GM10847 (cell line): ENCODE results near the gene PFKL.
A peak's percentile ranks its signal among the peaks of the same experiment; 100 is the strongest.

Experiments used
- POLR2A ChIP-seq: IDR thresholded peaks from 2 replicates; pipeline ENCODE4 v1.6.1; 2011; ENCODE audit not compliant: insufficient read length; ENCODE audit errors: extremely low read depth

Gene PFKL

DNA sequence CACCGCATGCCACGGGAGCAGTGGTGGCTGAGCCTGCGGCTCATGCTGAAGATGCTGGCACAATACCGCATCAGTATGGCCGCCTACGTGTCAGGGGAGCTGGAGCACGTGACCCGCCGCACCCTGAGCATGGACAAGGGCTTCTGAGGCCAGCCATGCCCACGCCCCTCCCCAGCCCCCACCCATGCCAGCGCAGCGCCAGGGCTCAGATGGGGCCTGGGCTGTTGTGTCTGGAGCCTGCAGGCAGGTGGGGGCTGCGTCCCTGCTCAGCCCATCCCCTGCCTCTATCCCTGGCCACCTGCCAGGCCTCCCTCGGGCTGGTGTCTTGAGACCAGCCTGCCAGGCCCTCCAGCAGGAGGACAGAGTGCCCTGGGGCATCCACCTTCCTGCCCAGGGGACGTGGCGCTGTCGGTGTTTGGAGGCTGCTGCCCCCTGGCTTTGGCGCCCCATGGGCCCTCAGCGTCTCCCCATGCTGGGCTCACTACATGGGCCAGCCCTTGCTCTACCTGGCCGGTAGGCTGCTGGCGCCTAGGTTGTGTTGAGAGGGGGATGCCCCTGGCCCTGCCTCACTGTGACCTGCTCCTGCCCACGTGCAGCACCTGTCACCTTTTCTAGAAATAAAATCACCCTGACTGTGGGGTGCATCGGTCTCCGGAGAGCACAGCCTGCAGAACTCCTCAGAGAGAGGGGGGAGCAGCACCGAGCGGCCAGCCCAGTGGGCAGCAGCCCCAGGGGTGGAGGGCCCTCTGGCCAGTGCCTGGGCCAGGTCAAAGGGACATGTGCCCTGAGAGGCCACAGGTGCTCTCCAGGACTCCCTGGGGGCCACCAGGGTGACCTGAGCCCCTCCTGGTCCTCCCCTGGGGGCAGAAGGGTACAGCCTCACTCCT lies 27.1 kb downstream of the PFKL start:
- TF ChIP-seq POLR2A, result no peak

DNA sequence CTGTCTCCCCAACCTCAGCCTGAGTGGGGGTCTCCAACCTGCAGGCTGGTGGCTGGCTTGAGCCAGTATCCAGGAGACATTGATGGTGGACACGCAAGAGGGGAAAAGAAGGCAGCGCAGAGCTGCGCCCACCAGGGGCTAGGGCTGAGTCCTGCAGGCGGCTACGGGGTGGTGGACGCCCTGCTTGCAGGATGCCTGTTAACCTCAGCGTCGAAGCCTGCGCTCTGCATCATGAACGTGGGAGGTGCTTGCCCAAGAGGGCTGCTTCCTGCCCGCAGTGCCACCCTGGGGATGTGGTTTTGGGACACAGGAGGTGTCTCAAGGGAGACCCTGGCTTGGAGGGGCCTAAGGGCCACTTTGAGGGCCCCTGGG lies 27.7 kb downstream of the PFKL start:
- TF ChIP-seq POLR2A, result no peak

DNA sequence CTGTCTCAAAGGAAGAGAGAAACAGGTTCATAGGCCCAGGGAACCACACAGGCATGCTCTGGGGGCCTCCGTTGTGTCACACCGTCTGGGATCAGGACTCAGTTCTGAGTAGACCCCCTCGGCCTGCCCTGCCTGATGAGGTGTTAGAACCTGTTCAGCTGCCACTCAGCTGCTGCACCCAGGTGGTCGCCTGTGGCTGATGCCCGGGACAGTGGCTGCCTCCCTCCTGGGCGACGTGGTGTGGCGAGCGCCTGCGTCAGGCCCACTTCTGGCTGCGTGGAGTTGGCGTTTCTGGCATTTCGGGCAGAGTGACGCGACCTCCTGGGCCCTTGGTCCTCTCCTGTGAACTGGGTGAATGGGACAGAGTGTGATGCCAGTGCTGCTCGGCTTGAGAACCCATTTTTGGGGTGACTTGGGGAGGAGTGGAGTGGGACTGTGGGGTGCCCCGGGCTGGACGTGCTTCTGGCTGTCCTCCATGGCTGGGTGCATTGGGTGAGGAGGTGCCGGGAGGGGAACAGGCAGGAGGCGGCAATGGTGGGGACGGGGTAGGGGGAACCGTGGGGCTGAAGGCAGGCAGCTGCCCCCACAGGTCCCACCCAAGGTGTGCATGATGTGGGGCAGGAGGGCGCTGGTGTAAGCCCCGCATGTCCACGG lies 28.5 kb downstream of the PFKL start:
- TF ChIP-seq POLR2A, result no peak

DNA sequence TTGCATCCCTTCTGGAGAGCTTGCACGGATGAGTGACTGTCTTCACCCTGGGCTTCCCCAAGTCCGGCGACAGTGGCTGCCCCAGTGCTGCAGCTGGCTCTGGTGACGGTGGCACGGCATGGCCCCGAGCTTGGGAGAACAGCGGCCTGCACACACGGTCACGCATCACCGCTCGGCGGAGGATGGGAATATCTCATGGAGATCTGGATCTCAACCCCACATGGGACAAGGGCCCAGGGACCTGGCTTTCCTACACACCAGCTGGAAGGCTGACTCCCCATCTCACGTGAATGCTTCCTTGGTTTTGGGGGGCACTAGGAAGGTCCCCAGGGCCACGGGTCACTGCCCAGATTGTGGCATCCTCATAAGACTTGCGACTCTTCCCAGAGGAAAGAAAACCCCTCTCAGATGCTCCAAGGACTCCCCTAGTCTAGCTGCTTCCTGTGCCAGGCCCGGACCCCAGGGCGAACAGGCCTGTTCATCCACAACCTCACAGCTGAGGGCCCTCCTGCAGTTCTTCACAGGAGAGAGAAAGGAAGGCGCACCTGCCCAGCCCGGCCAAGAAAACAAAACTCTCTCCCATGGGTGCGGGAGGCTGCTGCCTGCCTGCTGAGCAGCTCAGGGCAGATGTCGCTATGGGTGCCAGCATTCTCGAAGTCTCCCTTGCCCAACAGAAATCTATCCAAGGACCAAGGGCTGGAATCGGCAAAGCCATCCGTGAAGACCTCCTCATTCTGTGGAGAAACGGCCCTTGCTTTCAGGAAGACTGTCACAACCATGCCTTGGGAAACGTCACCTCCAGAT lies 29.4 kb downstream of the PFKL start:
- peak; percentile 7 for TF ChIP-seq POLR2A

DNA sequence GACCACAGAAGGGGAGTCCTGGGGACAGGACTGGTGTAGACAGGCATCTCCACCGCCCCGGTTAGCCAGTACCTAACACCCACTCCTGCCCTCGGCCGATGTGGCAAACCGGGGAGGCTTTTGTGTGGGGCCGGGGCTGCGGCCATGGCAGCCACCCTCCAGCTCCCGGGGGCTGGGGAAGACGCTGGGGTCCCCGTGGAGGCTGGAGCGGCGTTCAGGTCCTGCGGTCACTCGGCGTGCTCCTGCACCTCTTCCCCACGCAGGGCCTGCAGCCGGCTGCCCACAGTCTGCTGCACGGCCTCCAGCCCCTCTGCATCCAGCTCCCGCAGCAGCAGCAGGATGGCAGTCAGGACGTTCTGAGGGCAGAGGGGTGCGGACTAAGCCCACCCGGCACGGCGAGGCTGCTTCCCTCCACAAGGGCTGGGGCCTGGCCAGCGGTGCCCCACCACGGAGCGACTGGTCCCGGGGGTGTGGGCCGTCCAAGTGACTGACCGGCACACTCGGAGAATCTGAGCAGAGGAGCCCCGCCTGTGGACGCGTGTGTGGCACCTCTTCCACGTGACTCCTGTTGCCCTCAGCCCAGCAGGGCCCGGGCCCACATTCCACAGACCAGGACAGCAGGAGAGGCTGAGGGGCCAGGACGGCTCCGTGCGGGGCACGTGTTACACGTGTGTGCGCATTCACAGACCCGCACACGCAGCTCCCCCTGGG lies 30.3 kb downstream of the PFKL start:
- no peak for TF ChIP-seq POLR2A

DNA sequence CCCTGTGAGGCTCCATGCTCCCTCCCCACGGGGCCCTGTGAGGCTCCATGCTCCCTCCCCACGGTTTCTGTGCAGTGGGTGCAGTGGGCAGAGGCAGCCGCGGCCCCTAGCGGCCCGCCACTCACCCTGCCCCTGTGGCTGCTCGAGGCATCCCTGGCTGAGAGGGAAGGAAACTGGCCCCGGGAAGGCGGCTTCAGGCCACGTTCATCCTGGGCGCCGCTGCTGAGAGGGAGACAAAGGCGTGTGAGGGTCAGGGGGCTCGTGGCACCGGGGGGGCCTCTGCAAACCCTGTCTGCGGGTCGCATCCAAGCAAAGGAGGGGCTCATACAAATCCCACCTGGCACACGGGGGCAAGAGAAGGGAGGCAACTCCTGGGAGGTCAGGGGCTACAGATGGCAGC lies 30.8 kb downstream of the PFKL start:
- no peak for TF ChIP-seq POLR2A

DNA sequence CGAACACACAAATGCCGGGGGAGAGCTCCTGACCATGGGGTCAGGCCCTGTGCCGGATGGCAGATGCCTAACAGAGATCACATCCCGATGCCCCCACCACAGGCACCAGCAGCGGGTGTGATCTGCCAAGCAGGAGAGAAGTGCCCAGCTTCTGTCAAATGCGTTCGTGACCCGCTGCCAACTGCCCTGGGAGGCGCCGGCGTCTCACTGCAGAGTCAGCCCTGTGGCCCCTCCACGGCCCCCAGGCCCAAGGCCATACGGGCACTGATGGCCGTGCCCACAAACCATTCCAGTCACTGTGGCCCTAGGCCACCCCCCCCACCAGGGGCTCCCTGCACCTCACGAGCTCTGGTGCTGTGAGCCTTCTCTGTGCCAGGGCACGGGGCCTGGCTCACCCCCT lies 31.4 kb downstream of the PFKL start:
- no peak for TF ChIP-seq POLR2A

DNA sequence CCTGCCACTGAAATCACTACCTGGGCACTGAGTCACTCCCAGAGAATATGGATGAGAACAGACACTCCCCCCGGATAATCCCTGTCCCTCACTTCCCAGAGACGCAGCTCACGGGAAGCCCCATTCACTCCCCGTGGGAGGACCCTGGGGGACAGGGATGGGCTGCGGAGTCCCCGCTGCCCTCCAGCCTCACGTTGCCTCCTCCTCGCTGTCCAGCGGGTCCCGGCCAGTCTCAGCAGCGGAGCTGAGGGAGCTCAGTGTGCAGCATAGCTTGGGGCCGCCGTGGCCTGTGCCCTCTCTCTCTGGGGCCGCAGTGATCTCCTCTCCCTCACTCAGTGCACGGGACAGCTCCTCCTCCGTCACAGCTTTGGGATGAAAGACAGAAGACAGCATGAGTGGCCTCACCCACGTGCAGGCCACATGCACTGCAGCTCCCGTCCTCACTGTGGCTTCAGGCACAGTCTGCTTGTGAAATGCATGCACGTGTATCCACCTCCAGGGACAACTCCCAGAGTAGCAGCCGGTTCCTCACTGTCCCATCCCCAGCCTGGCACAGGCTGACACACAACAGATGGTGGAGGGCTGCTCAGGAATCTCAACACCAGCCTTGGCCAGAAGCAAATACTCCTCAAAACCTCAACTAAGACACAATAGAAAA lies 31.9 kb downstream of the PFKL start:
- TF ChIP-seq POLR2A, result no peak

DNA sequence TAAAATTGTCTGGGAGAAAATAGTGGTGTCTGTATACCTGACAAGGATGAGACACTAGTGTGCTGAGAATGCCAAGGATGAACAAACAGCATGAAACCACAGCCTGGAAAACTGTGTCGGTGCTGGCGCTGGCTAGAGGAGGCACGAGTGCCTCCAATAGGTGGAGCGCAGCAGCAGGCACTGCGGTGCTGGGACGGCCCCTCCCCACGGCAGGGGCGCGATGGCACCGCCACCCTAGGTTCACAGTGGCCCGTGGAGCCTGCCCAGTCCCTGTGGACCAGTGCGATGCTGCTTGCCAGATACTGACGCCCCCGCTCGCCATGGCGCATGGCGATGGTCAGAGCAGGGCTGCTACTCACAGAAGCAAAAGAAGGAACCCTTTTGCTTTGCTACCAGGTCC lies 32.5 kb downstream of the PFKL start:
- TF ChIP-seq POLR2A, result no peak

DNA sequence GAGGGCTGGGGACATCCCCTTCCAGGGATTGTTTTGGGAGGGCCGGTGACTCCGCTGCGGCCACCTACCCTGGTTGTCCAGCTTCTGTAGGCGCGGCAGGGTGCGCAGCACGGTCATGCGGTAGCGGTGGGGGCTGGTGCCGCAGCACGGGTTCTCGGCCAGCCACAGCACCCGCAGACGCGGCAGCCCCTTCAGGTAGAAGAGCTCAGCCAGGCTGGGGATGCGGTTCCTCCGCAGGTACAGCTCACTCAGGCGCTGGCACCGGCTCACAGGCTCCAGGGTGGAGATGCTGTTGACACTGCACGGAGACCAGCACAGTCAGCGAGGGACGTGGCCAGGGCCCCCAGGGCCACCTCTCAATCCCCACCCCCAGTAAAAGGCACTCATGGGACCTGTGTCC lies 33.1 kb downstream of the PFKL start:
- no peak for TF ChIP-seq POLR2A

DNA sequence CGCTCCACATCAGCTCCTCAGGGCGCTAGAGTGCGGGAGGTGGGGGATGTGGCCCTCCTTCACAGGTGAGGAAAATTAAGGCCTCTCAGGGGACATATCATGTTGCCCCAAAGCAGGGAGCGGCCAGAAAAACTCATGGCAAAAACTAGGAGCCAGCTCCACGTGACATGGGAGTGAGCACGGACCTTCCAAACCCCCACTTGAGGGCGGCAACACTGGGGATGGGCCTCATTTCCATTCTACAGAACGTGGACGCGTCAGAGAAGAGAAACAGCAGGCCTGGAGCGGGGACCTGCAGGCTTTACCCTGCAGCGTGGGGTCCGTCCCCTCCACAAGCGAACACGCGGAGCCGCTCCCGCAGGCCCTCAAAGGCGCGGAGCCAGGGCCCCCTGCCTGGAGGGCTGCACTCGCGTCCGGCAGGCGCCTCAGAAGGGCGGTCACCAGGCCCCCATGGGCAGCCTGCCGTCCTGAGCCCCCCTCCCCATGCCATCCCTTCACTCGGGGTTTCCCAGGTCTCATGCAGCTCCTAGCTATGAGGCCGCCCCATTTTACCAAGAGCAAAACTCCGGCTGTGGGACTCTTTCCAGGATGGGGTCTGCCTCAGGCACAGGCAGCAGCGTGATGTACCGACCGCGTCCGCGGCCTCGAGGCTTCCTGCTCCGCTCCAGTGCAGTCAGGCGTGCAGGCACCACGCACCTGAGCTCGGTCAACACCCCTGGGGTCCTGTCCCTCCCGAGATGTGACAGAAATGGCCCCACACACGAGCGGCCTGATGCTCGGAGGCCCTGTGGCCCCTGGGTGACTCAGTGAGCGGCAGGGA lies 33.9 kb downstream of the PFKL start:
- TF ChIP-seq POLR2A, result no peak

DNA sequence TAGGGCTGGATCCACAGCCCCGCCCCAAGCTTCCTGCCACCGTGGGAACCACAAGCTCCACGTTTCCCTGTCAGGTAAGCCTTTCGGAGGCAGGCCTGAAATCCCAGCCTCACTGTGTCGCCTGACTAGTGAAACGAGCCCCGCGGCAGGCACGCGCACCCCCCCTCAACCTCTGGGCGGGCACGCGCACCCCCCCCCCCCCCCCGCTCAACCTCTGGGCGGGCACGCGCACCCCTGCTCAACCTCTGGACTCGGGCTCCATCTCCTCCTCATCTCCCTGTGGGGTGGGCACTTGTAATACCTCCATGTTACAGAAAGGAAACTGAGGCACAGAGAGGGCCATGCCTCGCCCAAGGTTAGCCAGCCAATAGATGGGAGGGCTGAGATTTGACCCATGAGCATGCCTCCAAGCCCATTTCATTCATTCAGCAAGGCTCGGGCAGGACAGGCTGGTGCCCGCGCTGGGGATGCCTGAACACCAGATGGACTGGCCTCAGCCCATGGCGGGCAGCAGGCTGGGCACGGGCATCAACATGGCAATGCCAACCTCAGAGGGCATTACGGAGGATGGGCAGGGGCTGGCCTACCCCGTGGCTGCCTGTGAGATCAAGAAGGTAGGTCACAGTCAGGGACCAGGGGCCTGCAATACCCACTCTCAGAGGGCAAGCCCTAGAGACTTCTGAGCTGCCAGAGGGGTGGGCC lies 34.6 kb downstream of the PFKL start:
- TF ChIP-seq POLR2A, result no peak
